ENCODE results near the gene SPATA9. TPM values are rescaled to one million over a fixed set of nuclear protein-coding genes. Genes with fewer than 3 reads are reported as not detected.

Gene SPATA9
- total RNA-seq, 2 experiments from 2014 or later, result not detected

GRCh38 chr5:95725937-95726810, 43.4 kb upstream of the SPATA9 start:
- no peaks in the 10 kb centered on the region for H3K9me3 Mint-ChIP-seq (ENCODE audit: insufficient read depth)
- peaks cover 25% of the 10 kb centered on the region for H3K27me3 Mint-ChIP-seq (ENCODE audit: low read depth)
- H3K27ac Mint-ChIP-seq, result no peak overlapping the region
- ATAC-seq (no peak), DNase-seq (no peak)
- no peaks in the 10 kb centered on the region for H3K36me3 Mint-ChIP-seq (ENCODE audit: low read depth)
- ChIA-PET POLR2A (no interaction called here), CTCF (interaction anchor here (1.0 to 1.2 kb wide), 2 partner anchors 31 to 55 kb away, joined by 3 read pairs; no protein-coding TSS in a partner anchor)
- H3K4me1 Mint-ChIP-seq (ENCODE audit: low read depth), result peaks cover 17% of the 10 kb centered on the region
- no peak overlapping the region for H3K4me3 Mint-ChIP-seq

GRCh38 chr5:95725071-95725820, 42.5 kb upstream of the SPATA9 start:
- Mint-ChIP-seq H3K27me3 (ENCODE audit: low read depth) (peaks cover 19% of the 10 kb centered on the region), H3K9me3 (ENCODE audit: insufficient read depth) (no peaks in the 10 kb centered on the region), H3K36me3 (ENCODE audit: low read depth) (no peaks in the 10 kb centered on the region), H3K4me1 (ENCODE audit: low read depth) (peaks cover 11% of the 10 kb centered on the region), H3K4me3 (no peak overlapping the region), H3K27ac (no peak overlapping the region)
- no peak for DNase-seq
- ChIA-PET CTCF (interaction anchor here (1.0 kb wide), 1 partner anchor 56 kb away, joined by 3 read pairs; no protein-coding TSS in a partner anchor), POLR2A (no interaction called here)
- no peak for ATAC-seq

GRCh38 chr5:95723632-95724369, 41.0 kb upstream of the SPATA9 start:
- peaks cover 12% of the 10 kb centered on the region for H3K27me3 Mint-ChIP-seq (ENCODE audit: low read depth)
- POLR2A ChIA-PET, result no interaction called here
- no peaks in the 10 kb centered on the region for H3K36me3 Mint-ChIP-seq (ENCODE audit: low read depth)
- no peak for ATAC-seq
- no peak for DNase-seq
- H3K4me1 Mint-ChIP-seq (ENCODE audit: low read depth), result peaks cover 8% of the 10 kb centered on the region
- H3K27ac Mint-ChIP-seq, result no peak overlapping the region
- no peak overlapping the region for H3K4me3 Mint-ChIP-seq
- CTCF ChIA-PET, result interaction anchor here (0.7 to 1.5 kb wide), 5 partner anchors 12 to 130 kb away, joined by 3 to 5 read pairs (median 4); no protein-coding TSS in a partner anchor
- no peaks in the 10 kb centered on the region for H3K9me3 Mint-ChIP-seq (ENCODE audit: insufficient read depth)

GRCh38 chr5:95721582-95722295, 38.9 kb upstream of the SPATA9 start:
- ATAC-seq, result no peak
- ChIA-PET POLR2A (no interaction called here), CTCF (interaction anchor here (1.0 to 2.4 kb wide), 2 partner anchors 60 to 77 kb away, joined by 5 to 8 read pairs; no protein-coding TSS in a partner anchor)

GRCh38 chr5:95720094-95720786, 37.4 kb upstream of the SPATA9 start:
- no peak for DNase-seq
- H3K9me3 Mint-ChIP-seq (ENCODE audit: insufficient read depth), result no peaks in the 10 kb centered on the region
- H3K27ac Mint-ChIP-seq, result no peak overlapping the region
- no peaks in the 10 kb centered on the region for H3K36me3 Mint-ChIP-seq (ENCODE audit: low read depth)
- H3K4me1 Mint-ChIP-seq (ENCODE audit: low read depth), result peaks cover 14% of the 10 kb centered on the region
- no peak overlapping the region for H3K4me3 Mint-ChIP-seq
- no peak for ATAC-seq
- CTCF ChIA-PET, result interaction anchor here (1.0 to 1.4 kb wide), 2 partner anchors 61 to 75 kb away, joined by 5 to 6 read pairs; no protein-coding TSS in a partner anchor
- peaks cover 9% of the 10 kb centered on the region for H3K27me3 Mint-ChIP-seq (ENCODE audit: low read depth)
- POLR2A ChIA-PET, result no interaction called here

More at GRCh38 chr5:95721582-95722295, 38.9 kb upstream of the SPATA9 start:
- Mint-ChIP-seq H3K36me3 (ENCODE audit: low read depth) (no peaks in the 10 kb centered on the region), H3K27me3 (ENCODE audit: low read depth) (peaks cover 12% of the 10 kb centered on the region), H3K4me1 (ENCODE audit: low read depth) (peaks cover 8% of the 10 kb centered on the region), H3K9me3 (ENCODE audit: insufficient read depth) (no peaks in the 10 kb centered on the region), H3K27ac (no peak overlapping the region), H3K4me3 (no peak overlapping the region)
- DNase-seq, result no peak

GRCh38 chr5:95718738-95719137, 35.9 kb upstream of the SPATA9 start:
- Mint-ChIP-seq H3K27me3 (ENCODE audit: low read depth) (peaks cover 9% of the 10 kb centered on the region), H3K27ac (no peak overlapping the region), H3K36me3 (ENCODE audit: low read depth) (no peaks in the 10 kb centered on the region), H3K4me3 (no peak overlapping the region), H3K4me1 (ENCODE audit: low read depth) (peaks cover 13% of the 10 kb centered on the region), H3K9me3 (ENCODE audit: insufficient read depth) (no peaks in the 10 kb centered on the region)
- DNase-seq (no peak), ATAC-seq (no peak)
- ChIA-PET CTCF (interaction anchor here (1.4 kb wide), 1 partner anchor 62 kb away, joined by 6 read pairs; no protein-coding TSS in a partner anchor), POLR2A (no interaction called here)

- ChIA-PET CTCF (interaction anchor here (0.7 to 0.9 kb wide), 2 partner anchors 63 to 683 kb away, joined by 3 read pairs; no protein-coding TSS in a partner anchor), POLR2A (no interaction called here)
- H3K4me3 Mint-ChIP-seq, result no peak overlapping the region
- DNase-seq, result peak; percentile 31
- no peaks in the 10 kb centered on the region for H3K36me3 Mint-ChIP-seq (ENCODE audit: low read depth)
- H3K4me1 Mint-ChIP-seq (ENCODE audit: low read depth), result peaks cover 10% of the 10 kb centered on the region
- H3K9me3 Mint-ChIP-seq (ENCODE audit: insufficient read depth), result no peaks in the 10 kb centered on the region
- H3K27me3 Mint-ChIP-seq (ENCODE audit: low read depth), result peaks cover 9% of the 10 kb centered on the region
- H3K27ac Mint-ChIP-seq, result no peak overlapping the region
- peak; percentile 80 for ATAC-seq
Observed at GRCh38 chr5:95718203-95718602, 35.4 kb upstream of the SPATA9 start.

- no peak overlapping the region for H3K27ac Mint-ChIP-seq
- H3K27me3 Mint-ChIP-seq (ENCODE audit: low read depth), result peaks cover 9% of the 10 kb centered on the region
- ChIA-PET POLR2A (interaction anchor here (2.3 kb wide), 1 partner anchor 13 kb away, joined by 5 read pairs; the partner anchor contains the start of gene RHOBTB3), CTCF (interaction anchor here (0.7 to 1.6 kb wide), 3 partner anchors 64 to 683 kb away, joined by 3 read pairs; partner anchors contain the start of gene RFESD)
- H3K4me1 Mint-ChIP-seq (ENCODE audit: low read depth), result peaks cover 10% of the 10 kb centered on the region
- no peak for DNase-seq
- ATAC-seq, result no peak
- H3K4me3 Mint-ChIP-seq, result no peak overlapping the region
- no peaks in the 10 kb centered on the region for H3K9me3 Mint-ChIP-seq (ENCODE audit: insufficient read depth)
- H3K36me3 Mint-ChIP-seq (ENCODE audit: low read depth), result no peaks in the 10 kb centered on the region
Observed at GRCh38 chr5:95717439-95717838, 34.6 kb upstream of the SPATA9 start.

- Mint-ChIP-seq H3K9me3 (ENCODE audit: insufficient read depth) (no peaks in the 10 kb centered on the region), H3K4me3 (no peak overlapping the region), H3K36me3 (ENCODE audit: low read depth) (no peaks in the 10 kb centered on the region), H3K27ac (no peak overlapping the region), H3K27me3 (ENCODE audit: low read depth) (peaks cover 6% of the 10 kb centered on the region), H3K4me1 (ENCODE audit: low read depth) (peaks cover 10% of the 10 kb centered on the region)
- ChIA-PET CTCF (interaction anchor here (0.6 kb wide), 1 partner anchor 105 kb away, joined by 3 read pairs; no protein-coding TSS in a partner anchor), POLR2A (interaction anchor here (2.3 kb wide), 1 partner anchor 15 kb away, joined by 5 read pairs; the partner anchor contains the start of gene RHOBTB3)
- no peak for DNase-seq
- no peak for ATAC-seq
Observed at GRCh38 chr5:95715799-95716461, 33.1 kb upstream of the SPATA9 start.
